A549 treated with DMSO at 1 μM for 4 hours (cell line): ENCODE results near the gene PPP2R2D. TPM values are rescaled to one million over a fixed set of nuclear protein-coding genes. Genes with fewer than 3 reads are reported as not detected.

Experiments
- total RNA-seq: library from RNA; stranded (reverse); fragments of 200-300 nt; extraction: Qiagen RNA extraction; gene quantifications from 5 replicates; pipeline ENCODE4 v1.2.3, GENCODE V29; 2022; ENCODE audit warnings: low read depth

The PPP2R2D gene
- 21.2 to 29.9 TPM (median 28.8 TPM) in 5 replicates for total RNA-seq

DNA sequence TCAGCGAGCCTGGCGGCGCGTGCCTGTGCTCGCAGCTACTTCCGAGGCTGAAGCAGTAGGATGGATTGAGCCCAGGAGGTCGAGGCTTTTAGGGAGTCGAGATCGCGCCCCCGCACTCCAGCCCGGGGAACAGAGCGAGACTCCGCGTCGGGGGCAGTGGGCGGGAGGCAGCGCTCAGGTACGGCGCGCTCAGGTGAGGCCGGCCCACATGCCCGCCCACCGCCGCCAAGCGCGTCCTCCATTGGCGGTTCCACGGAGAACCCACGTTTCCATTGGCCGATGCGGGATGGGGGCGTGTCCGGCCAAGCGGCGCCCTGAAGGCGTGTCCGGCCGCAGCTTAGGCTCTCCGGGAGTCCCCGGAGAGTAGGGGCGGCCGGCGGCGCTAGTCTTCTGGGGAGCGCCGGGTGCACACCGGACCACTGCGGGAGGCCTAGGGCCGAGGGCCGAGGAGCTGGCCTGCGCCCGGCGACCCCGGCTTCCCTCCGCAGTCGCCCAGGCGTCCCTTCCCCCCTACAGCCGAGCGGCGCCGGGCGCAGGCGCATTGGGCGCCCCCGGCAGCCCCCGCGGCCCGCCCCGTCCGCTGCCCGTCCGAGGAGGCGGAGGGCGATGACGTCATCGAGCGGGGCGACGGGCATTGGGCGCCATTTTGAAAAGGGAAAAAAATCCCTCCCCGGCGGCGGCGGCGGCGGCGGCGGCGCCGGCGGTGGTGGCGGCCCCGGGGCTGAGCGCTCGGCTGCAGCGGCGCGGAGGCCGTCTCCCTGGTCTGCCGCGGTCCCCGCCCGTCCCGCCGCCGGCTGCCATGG lies at the start of gene PPP2R2D:
PPP2R2D (plus strand) TSS at position 659 of the 803 bp plus-strand sequence; CDS start at position 800, 141 bp downstream.

DNA sequence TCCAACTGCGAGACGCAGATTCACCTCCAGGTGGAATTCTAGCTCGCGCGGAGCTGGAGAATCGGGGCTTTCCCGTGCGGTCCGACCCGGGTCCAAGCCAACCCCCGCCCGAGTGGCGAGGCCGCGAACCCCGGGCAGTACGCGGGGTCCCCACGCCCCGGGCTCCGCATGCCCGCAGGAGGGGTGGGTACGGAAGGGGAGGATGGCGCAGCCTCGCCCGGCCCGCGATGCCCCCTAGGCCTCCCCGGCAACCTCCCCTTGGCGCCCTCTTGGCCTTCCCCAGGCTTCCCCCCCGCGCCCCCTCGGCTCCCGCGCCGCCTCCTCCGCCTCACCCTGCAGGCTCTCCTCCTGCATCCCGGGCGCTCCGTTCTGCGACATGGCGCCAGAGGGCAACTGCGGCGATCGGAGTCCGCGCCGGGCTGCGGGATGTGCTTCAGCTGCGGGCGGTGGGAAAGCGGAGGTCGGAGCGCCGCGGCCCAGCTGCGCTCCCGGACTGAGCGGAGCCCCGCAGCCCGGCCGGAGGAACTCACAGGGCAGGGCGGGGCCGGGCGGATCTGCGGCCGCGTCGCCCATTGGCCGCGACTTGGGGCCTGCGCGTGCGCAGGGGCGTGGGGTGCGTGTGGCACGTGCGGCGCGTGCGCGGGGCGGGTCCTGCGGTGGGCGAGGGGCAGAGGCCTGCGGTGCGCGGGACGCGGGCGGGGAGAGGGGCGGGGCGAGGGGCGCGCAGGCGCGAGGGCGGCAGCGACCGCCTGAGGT lies 80.8 kb downstream of the PPP2R2D start, which contains the start of gene BNIP3:
BNIP3 (minus strand) TSS at position 495 of the 756 bp plus-strand sequence; CDS start at position 378, 117 bp downstream.

Other genes with a start within 250 kb of the PPP2R2D start
- 40.9 to 45.1 TPM (median 42.0 TPM) in 5 replicates for gene BNIP3, start 80.9 kb downstream of the PPP2R2D start, total RNA-seq
- gene JAKMIP3, start 164.9 kb downstream of the PPP2R2D start, total RNA-seq = 1.6 to 2.0 TPM (median 1.9 TPM) in 5 replicates